ENCODE data around the gene MYRF. TPM values are rescaled to one million over a fixed set of nuclear protein-coding genes. Genes with fewer than 3 reads are reported as not detected.
A peak's percentile ranks its signal among the peaks of the same experiment; 100 is the strongest.

Gene MYRF
- total and polyA plus RNA-seq, 2 of the 13 experiments (the other 11 are each of a cell fraction or from before 2014, with no cell fraction given) = 10.2 to 25.9 TPM

DNA sequence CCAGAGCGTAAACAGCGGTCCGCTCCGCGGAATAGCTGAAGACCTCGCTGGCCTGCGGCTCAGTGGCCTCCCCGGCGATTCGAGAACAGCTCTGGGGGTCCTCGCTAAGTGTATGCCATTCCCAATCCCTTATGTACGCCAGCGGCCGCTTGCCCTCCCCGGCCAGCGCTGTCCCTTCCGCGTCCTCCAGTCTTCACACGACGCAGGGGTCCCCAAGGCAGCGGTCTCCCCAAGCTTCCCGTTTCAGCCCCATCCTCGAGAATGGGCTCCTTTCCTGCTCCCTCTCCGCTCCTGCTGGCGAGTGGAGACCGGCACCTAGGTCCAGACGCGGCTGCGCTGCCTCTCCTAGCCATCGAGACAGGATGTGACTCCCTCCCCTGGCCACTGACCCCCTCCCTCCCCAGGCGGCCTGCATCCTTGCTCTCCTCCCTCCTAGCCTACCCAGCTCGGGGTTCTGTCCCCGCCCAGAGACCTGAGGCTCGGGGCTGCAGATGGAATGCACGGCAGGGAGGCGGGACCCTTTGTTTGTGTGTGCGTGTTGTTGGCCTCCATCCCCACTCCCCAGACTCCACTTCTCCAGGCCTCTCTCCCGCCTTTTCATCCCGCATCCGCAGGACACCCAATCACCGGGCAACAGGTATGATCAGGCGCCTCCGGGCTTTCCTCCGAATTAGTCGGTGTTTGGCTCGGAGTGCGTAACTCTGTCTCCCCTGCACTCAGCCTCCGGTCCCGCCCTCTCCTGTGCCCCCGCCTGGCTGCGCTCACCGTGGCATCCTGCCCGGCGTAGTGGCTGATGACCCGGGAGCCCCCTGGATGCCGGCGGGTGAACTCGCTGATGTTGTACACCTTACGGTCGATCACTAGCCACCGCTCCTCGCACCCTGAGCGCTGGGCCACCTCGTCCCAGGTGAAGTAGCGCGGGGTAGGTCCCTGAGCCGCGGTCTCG is 63.6 kb downstream of the MYRF start (continued):
- TF ChIP-seq ZBED4 (CRISPR knock-in tag; IDR thresholded peaks at IDR 0.05; ENCODE audit: borderline replicate concordance) (no peak), ZBTB40 (IDR thresholded peaks at IDR 0.05) (no peak), ZBTB40 (CRISPR knock-in tag; IDR thresholded peaks at IDR 0.05) (no peak), ZNF407 (CRISPR knock-in tag; IDR thresholded peaks at IDR 0.05; ENCODE audit: not compliant biosample characterization) (peak; percentile 5), SNAPC2 (CRISPR knock-in tag; IDR thresholded peaks at IDR 0.05) (no peak)

All from HepG2 (cell line).